ENCODE results near the gene MED27.

DNA sequence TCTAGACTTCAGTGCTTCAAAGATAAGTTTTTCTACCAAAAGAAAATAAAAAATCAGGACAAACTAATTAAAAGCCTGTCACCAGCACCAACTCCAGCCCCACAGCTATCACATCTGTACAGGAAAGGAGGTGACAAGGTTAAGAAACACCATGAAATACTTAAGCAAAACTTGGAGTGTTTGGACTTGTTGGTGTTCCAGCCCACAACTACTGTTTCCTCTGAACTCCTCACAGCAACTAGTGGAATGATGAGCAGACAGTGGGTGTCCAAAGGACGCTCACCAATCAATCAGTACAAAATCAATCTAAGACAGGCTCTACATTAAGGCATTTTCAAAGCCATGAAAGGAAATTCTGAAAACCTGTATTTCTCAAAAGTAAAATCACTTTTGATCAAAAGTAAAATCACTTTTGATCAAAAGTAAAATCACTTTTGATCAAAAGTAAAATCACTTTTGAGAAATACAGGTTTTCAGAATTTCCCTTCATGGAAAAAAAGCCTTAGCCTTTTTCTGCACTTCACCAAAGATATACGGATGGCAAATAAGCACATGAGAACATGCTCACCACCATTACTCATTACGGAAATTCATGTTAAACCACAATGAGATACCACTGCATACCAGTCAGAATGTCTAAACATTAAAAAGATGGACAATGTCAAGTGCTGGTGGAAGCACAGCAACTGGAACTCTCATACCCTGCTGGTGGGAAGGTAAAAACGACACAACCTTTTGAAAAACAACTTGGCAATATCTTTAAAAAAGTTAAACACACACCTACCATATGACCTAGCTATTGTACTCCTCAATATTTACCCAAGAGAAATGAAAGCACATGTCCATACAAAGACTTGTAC is 79.7 kb downstream of the MED27 start:
- TF ChIP-seq, protein P1, sequence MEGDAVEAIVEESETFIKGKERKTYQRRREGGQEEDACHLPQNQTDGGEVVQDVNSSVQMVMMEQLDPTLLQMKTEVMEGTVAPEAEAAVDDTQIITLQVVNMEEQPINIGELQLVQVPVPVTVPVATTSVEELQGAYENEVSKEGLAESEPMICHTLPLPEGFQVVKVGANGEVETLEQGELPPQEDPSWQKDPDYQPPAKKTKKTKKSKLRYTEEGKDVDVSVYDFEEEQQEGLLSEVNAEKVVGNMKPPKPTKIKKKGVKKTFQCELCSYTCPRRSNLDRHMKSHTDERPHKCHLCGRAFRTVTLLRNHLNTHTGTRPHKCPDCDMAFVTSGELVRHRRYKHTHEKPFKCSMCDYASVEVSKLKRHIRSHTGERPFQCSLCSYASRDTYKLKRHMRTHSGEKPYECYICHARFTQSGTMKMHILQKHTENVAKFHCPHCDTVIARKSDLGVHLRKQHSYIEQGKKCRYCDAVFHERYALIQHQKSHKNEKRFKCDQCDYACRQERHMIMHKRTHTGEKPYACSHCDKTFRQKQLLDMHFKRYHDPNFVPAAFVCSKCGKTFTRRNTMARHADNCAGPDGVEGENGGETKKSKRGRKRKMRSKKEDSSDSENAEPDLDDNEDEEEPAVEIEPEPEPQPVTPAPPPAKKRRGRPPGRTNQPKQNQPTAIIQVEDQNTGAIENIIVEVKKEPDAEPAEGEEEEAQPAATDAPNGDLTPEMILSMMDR (IDR thresholded peaks at IDR 0.05; ENCODE audit: insufficient read depth, low read length) = no peak
- TF ChIP-seq POLR2AphosphoS5 (IDR thresholded peaks at IDR 0.05; ENCODE audit: low read depth) = no peak
- TF ChIP-seq, protein P2, sequence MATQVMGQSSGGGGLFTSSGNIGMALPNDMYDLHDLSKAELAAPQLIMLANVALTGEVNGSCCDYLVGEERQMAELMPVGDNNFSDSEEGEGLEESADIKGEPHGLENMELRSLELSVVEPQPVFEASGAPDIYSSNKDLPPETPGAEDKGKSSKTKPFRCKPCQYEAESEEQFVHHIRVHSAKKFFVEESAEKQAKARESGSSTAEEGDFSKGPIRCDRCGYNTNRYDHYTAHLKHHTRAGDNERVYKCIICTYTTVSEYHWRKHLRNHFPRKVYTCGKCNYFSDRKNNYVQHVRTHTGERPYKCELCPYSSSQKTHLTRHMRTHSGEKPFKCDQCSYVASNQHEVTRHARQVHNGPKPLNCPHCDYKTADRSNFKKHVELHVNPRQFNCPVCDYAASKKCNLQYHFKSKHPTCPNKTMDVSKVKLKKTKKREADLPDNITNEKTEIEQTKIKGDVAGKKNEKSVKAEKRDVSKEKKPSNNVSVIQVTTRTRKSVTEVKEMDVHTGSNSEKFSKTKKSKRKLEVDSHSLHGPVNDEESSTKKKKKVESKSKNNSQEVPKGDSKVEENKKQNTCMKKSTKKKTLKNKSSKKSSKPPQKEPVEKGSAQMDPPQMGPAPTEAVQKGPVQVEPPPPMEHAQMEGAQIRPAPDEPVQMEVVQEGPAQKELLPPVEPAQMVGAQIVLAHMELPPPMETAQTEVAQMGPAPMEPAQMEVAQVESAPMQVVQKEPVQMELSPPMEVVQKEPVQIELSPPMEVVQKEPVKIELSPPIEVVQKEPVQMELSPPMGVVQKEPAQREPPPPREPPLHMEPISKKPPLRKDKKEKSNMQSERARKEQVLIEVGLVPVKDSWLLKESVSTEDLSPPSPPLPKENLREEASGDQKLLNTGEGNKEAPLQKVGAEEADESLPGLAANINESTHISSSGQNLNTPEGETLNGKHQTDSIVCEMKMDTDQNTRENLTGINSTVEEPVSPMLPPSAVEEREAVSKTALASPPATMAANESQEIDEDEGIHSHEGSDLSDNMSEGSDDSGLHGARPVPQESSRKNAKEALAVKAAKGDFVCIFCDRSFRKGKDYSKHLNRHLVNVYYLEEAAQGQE (IDR thresholded peaks at IDR 0.05; ENCODE audit: insufficient replicate concordance, low read depth) = no peak
- no peak for TF ChIP-seq GABPA (IDR thresholded peaks at IDR 0.05; ENCODE audit: low read depth)

All from HL-60 (cell line).